AG20443 (cell line): Measurements from ENCODE around the gene RANBP6.
"Not testable (repeated sequence)": the region's sequence is repeated elsewhere in the genome, so short reads cannot be mapped to it uniquely, and the experiment has no call there.

Experiments
- DNase-seq: peaks from one replicate; pipeline ENCODE4 v3.0.0; 2012; ENCODE audit warnings: low spot score, mixed read lengths

The RANBP6 gene

GRCh38 chr9:6015278-6016157, at the start of gene RANBP6:
TSS of gene RANBP6 (minus strand) at chr9:6015624. CDS start at chr9:6015607, 17 bp downstream.
- DNase-seq, result peak; percentile 95

DNA sequence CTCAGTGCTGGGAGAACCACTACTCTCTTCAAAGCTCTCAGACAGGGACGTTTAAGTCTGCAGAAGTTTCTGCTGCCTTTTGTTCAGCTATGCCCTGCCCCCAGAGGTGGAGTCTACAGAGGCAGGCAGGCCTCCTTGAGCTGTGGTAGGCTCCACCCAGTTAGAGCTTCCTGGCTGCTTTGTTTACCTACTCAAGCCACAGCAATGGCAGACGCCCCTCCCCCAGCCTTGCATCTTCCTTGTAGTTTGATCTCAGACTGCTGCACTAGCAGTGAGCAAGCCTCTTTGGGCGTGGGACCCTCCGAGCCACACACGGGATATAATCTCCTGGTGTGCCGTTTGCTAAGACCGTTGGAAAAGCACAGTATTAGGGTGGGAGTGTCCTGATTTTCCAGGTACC, 47.7 kb upstream of the RANBP6 start:
- not testable (repeated sequence) for DNase-seq

DNA sequence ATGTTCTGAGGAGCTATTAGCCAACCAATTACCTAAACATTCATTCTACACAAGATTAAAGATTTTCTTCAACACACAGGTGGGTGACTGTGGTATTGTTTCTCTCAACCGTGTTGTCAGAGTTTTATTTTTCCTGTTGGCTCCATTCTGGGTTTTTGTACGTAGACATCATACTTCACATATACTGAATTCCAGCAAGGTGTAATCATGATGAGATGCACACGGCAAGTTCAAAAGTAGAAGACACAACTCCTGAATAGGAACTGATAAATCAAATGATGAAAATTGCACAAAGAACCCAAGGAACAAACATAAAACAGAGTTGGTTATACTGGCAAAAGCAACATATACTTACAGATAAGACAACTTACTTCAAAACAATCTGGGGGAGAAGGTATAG, 40.2 kb upstream of the RANBP6 start:
- DNase-seq, result no peak

DNA sequence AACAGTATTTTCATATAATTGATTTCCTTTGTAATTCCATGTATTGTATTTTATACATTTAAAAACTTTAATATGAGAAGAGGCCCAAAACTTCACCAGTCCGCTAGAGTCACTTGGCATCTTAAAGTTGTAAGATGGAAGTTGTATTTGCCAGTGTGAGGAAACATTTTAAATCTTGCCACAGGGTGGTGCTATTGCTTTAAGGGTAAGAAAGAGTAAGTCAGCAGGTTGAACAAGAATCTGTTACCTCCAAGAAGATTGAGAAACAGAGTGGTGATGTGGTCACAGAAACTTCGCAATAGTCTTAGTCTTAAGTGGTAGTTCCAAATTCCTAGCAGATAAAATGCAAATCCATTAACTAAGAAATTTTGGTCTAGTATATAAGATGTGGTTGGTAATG, 39.8 kb upstream of the RANBP6 start:
- DNase-seq, result peak; percentile 63

DNA sequence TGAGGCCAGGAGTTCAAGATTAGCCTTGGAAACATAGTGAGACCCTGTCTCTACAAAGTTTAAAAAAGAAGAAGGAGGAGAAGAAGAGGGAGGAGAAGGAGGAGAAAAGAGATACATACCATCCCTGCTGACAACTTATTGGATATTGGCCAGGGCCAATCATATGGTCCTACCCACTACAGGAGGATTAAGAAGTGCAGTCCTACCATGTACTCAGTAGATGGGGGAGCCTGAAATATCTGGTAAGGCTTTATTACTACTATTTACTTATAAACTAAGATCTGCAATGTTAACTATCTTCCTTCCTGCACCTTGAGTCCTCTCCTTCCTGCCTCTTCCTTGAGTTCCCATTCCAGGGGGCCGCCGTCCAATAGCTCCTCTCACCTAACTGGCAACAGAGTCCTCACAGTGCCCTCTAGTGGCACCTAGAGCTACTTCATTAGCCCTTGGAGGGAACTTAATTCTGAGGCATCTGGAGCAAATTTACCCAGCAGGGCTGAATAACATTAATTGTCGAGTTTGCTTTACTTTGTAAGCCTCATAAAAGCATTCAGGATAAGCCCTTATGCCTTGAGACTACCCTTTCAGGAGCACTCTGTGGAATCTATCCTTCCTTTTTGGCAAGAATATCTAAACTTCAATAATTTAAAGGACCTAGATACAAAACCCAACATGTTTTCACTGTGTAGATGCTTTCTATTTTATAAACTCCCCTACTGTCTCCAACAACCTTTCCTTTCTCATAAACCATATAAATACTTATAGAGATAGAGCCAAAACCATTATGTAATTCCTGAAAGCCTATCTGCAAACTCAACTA, 39.1 kb upstream of the RANBP6 start:
- DNase-seq, result peak; percentile 71

DNA sequence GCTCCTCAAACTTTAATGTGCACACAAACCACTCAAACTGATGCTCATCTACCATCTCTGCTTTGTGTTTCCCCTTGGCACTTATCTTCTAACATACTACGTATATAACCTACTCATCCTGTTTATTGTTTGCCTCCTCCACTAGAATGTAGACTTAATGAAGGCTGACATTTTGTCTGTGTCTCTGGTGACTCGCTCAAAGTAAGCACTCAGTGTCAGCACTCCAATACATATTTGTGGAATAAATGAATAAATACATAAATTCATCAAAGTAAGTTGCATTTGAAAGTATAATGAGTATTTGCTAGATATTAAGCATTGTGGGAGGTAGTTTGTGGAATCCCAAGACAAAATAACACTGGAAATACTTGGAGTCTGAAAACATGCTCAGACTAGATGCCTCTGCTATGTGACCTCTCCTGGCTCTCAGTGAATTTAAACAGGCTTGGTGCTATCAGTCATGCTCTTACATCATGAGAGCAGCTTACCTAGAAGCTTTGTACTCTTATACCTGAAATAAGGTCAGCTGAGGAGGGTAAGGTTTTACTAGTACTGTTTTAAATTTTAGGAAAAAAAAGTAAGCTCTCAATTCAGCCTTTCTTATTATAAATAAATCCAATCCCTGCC, 37.0 kb upstream of the RANBP6 start:
- no peak for DNase-seq

DNA sequence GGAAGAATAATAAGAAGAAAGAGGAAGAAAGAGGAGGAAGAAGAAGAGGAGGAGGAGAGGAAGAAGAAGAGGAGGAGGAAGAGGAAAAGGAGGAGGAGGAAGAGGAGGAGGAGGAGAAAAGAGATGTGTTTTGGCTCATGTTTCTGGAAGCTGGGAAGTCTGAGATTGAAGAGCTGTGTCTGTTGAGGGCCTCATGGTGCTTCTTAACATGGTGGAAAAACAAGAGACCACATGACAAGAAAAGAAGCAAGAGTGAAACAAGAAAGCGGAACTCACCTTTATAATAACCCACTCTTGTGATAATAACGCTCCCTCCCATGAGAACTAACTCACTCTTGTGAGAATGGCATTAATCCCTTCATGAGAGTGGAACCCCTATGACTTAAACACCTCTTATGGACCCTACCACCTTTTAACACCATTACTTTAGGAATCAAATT, 36.1 kb upstream of the RANBP6 start:
- DNase-seq, result no peak

- no peak for DNase-seq
Observed at GRCh38 chr9:6049798-6050197, 34.4 kb upstream of the RANBP6 start.

- no peak for DNase-seq
Observed at GRCh38 chr9:6048039-6048438, 32.6 kb upstream of the RANBP6 start.

GRCh38 chr9:6047020-6047419, 31.6 kb upstream of the RANBP6 start:
- DNase-seq, result no peak

- DNase-seq, result no peak
Observed at GRCh38 chr9:6045364-6045763, 29.9 kb upstream of the RANBP6 start.

DNA sequence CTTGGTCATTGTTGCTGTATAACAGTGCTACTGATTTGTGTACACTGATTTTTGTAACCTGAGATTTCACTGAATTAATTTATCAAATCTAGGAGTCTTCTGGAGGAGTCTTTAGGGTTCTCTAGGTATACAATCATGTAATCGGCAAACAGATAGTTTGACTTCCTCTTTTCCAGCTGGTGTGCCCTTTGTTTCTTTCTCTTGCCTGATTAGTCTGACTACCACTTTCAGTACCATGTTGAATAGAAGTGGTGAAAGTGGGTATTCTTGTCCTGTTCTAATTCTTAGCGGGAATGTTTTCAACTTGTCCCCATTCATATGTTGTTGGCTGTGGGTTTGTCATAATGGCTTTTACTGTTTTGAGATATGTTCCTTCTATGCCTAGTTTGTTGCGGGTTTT, 24.7 kb upstream of the RANBP6 start:
- DNase-seq, result no peak

- DNase-seq, result no peak
Observed at GRCh38 chr9:6036391-6036790, 21.0 kb upstream of the RANBP6 start.

GRCh38 chr9:6034954-6035353, 19.5 kb upstream of the RANBP6 start:
- DNase-seq, result peak; percentile 16

DNA sequence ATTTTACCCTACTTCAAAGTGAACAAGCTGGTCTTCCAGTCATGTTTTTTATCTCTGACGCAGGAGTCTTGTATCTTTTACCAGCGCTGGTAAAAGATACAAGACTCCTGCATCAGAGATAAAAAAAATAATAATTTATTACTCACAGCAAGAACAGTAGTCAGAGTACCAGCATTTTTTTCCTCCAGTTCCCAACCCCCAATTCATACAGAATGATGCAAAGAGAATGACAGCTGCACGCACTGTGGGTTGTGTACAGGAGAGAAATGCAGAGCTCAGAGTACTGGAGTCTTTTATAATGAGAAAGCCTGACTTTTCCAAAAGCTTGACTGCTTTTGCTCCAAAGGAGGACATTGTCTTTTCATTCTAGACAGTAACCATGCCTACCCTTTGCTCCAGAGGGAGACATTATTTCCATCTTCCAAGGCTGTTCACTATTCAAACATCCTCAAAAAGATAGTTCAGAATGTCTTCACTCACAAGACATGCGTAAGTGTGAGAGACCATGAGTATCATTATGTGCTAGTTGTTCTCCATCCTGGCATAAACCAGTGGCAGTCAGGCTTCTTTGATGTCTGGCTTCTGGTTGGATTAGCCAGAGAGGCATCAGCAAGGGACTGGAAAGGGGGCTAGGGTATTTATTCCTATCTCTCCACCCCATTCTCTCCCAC, 14.3 kb upstream of the RANBP6 start:
- no peak for DNase-seq

DNA sequence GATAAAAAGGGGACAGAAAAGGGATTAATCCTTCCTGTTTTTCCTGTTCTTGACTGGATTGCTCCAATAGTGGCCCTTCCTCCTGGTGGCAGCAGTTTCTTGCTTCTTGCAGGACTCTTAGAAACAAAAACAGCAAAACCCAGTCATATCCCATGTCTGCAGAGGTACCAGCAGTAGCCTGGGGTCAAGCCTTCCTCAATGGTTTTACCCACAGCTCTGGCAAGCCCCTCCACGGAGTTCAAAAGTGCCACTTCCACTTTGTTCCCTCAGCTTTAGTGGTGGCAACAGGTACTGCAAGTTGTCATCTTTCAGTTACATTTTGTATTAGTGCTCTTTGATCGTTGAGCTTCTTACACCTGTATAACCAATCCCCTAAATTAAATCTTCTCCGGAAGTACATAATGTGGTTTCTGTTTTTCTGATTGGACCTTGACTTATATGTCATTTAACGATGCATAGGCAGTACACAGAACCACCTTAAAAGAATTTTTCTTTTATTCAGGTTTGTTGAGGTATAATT, 8.7 kb upstream of the RANBP6 start:
- DNase-seq, result peak; percentile 12

GRCh38 chr9:6016975-6017374, 1.6 kb upstream of the RANBP6 start:
- DNase-seq, result not testable (repeated sequence)

DNA sequence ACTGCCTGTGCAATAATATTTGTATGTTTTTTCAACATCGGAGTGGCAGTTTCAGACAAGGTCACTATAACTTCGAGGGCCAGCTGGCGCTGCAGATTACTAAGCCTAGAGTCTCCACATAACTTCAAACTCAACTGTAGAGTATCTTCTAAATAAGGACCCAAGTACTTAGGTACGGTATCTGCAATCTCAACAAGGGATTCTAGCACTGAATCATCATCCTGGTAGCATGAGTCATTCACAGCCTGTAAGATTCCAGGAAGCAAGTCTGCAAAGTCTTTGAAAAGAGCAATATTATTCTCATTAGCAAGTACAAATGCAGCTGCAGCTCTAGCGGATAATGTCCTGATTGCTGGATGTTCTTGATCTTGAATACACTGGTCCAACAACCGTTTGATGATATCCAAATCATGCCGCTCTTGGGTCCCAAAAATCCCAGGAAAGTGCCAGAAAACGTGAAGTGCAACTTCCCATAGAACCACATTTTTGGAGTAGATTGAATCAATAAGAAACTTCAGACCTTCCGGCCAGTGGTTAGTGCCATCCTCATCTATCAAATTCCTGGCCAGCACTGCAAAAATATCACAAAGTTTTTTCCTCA, 654 bp downstream of the RANBP6 start:
- DNase-seq, result peak; percentile 30

- peak; percentile 97 for DNase-seq
Observed at GRCh38 chr9:6008169-6008979, 7.0 kb downstream of the RANBP6 start.

DNA sequence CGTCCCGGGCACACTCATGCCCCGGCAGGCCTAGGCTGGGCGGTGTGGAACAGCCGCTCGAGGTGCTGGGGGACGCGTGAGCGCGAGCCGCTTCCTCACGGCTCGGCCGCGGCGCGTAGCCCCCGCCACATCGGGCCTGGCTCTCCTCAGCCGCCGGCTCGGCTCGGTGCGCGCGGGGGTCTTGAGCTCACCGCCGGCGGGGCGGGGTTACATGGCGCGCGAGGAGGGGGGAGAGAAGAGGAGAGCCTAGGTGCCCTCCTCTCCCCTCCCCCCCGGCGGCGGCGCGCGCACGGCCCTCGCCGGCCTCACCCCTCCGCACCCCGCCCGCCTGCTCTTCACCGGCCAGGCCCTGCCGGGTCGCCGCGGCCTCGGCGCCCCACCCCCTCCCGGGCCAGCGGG, 7.7 kb downstream of the RANBP6 start:
- DNase-seq, result peak; percentile 78
